Glutamatergic neuron (in vitro differentiated cells): ENCODE data around the gene MRPS18A. TPM values are rescaled to one million over a fixed set of nuclear protein-coding genes. Genes with fewer than 3 reads are reported as not detected.

ENCODE experiments used
- DNase-seq: peaks from one replicate; pipeline ENCODE4 v3.0.0; 2022
- H3K27ac Mint-ChIP-seq: one replicate; pipeline ENCODE4 v1.8.0; 2020; ENCODE audit warnings: mild to moderate bottlenecking, mixed read lengths, inconsistent platforms; ENCODE audit not compliant: unreplicated experiment
- H3K27me3 Mint-ChIP-seq: one replicate; pipeline ENCODE4 v1.8.0; 2020; ENCODE audit warnings: mild to moderate bottlenecking, moderate library complexity, mixed read lengths, inconsistent platforms; ENCODE audit not compliant: unreplicated experiment
- H3K36me3 Mint-ChIP-seq: one replicate; pipeline ENCODE4 v1.8.0; 2020; ENCODE audit warnings: mild to moderate bottlenecking, mixed read lengths, inconsistent platforms; ENCODE audit not compliant: unreplicated experiment
- H3K4me1 Mint-ChIP-seq: one replicate; pipeline ENCODE4 v1.8.0; 2020; ENCODE audit warnings: mild to moderate bottlenecking, low read depth, mixed read lengths, inconsistent platforms; ENCODE audit not compliant: unreplicated experiment
- H3K4me3 Mint-ChIP-seq: one replicate; pipeline ENCODE4 v1.8.0; 2020; ENCODE audit warnings: mild to moderate bottlenecking, mixed read lengths, inconsistent platforms; ENCODE audit not compliant: unreplicated experiment
- H3K9me3 Mint-ChIP-seq: one replicate; pipeline ENCODE4 v1.8.0; 2020; ENCODE audit warnings: mild to moderate bottlenecking, moderate library complexity, mixed read lengths, inconsistent platforms; ENCODE audit not compliant: unreplicated experiment
- CTCF ChIP-seq: fragments of 200-600 bp; sonication (generic); IDR thresholded peaks from one replicate; pipeline ENCODE4 v1.5.0; 2021; ENCODE audit not compliant: partially characterized antibody, unreplicated experiment
- total RNA-seq: library from RNA; stranded (reverse); fragmentation: NEBNext Ultra II Directional; extraction: Animal tissue kit (Norgen Biotek cat#: 25700); gene quantifications from one replicate; pipeline ENCODE4 v1.2.1, GENCODE V29; 2021; ENCODE audit not compliant: unreplicated experiment

MRPS18A gene
- total RNA-seq, 1 donor from 2014 or later, result 27.7 TPM

DNA sequence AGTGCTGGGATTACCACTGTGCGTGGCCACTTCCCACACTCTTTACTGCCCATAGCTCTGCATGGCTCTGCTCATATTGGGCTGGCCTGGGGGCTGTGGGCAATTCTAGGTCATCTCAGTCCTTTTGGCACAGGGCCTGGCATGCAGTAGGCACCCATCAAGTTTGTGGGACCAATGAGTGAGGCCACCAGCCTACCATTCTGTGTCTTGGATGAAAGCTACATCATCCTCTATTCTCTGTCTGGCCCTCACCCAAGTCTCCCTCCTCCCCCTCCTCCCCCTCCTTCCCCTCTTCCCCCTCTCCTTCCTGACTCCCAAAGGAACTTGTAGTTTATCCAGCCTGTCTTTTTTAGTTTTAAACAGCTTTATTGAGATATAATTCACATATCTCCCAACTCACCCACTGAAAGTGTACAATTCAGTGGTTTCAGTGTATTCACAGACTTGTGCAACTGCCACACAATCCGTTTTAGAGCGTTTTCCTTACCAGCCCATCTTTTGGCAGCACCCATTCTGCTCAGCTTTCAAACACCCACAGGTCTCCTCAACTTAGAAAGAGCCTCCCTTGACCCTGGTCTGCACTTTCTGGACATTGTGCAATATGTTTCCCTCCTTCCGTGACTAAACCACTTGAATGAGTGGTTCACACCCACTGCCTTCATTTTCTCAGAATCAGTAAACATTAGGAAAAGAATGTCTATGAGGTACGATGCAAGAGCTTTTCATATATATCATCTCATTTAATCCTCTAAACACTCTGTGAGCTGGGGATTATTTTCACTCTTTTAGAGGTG lies 21.5 kb upstream of the MRPS18A start:
- H3K36me3 Mint-ChIP-seq, result peaks cover 6% of the 10 kb centered on the region
- H3K27me3 Mint-ChIP-seq, result peaks cover 9% of the 10 kb centered on the region
- no peak for DNase-seq
- peaks cover 2% of the 10 kb centered on the region for H3K9me3 Mint-ChIP-seq
- no peak overlapping the region for H3K27ac Mint-ChIP-seq
- TF ChIP-seq CTCF, result no peak
- no peak overlapping the region for H3K4me3 Mint-ChIP-seq
- H3K4me1 Mint-ChIP-seq, result no peaks in the 10 kb centered on the region

GRCh38 chr6:43707767-43708166 lies 20.2 kb upstream of the MRPS18A start:
- Mint-ChIP-seq H3K9me3 (peaks cover 4% of the 10 kb centered on the region), H3K36me3 (peaks cover 6% of the 10 kb centered on the region), H3K27ac (no peak overlapping the region), H3K27me3 (peaks cover 9% of the 10 kb centered on the region), H3K4me1 (peaks cover 2% of the 10 kb centered on the region), H3K4me3 (no peak overlapping the region)
- DNase-seq, result no peak
- TF ChIP-seq CTCF, result no peak

GRCh38 chr6:43707269-43707668 lies 19.7 kb upstream of the MRPS18A start:
- peaks cover 6% of the 10 kb centered on the region for H3K36me3 Mint-ChIP-seq
- H3K4me1 Mint-ChIP-seq, result peaks cover 6% of the 10 kb centered on the region
- peaks cover 4% of the 10 kb centered on the region for H3K9me3 Mint-ChIP-seq
- peaks cover 6% of the 10 kb centered on the region for H3K27me3 Mint-ChIP-seq
- no peak overlapping the region for H3K4me3 Mint-ChIP-seq
- no peak for DNase-seq
- no peak overlapping the region for H3K27ac Mint-ChIP-seq
- TF ChIP-seq CTCF, result no peak

DNA sequence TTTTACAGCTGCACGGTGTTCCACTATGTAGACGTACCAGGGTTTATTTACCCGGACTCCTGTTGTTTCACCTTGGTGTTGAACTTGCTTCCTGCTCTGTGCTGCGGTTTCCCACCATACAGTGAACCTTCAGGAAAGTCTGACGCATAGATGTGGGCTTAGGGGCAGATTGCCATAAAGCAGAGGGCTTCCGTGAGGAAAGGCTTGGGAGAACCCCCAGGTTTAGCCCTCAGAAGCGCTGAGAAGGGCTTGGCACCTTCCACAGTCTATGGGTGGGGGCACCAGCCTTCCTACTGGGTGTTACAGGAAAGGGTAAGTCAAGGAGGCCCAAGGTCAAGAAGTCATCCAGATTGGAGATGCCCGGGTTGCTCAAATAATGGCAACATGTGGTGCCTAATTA lies 19.2 kb upstream of the MRPS18A start:
- H3K27ac Mint-ChIP-seq, result no peak overlapping the region
- H3K9me3 Mint-ChIP-seq, result peaks cover 4% of the 10 kb centered on the region
- H3K4me3 Mint-ChIP-seq, result no peak overlapping the region
- peaks cover 6% of the 10 kb centered on the region for H3K36me3 Mint-ChIP-seq
- peaks cover 11% of the 10 kb centered on the region for H3K4me1 Mint-ChIP-seq
- TF ChIP-seq CTCF, result no peak
- H3K27me3 Mint-ChIP-seq, result peaks cover 6% of the 10 kb centered on the region
- DNase-seq, result no peak

GRCh38 chr6:43705996-43706395 lies 18.4 kb upstream of the MRPS18A start:
- Mint-ChIP-seq H3K27ac (no peak overlapping the region), H3K4me1 (peaks cover 13% of the 10 kb centered on the region), H3K36me3 (peaks cover 6% of the 10 kb centered on the region), H3K4me3 (no peak overlapping the region), H3K27me3 (peaks cover 8% of the 10 kb centered on the region), H3K9me3 (peaks cover 4% of the 10 kb centered on the region)
- no peak for TF ChIP-seq CTCF
- no peak for DNase-seq
